ENCODE measurements around the gene OGFOD2. TPM values are rescaled to one million over a fixed set of nuclear protein-coding genes. Genes with fewer than 3 reads are reported as not detected.

Gene OGFOD2
- total RNA-seq = 10 to 100 TPM; 12.0 to 36.0 (median 18.4) TPM

GRCh38 chr12:122974892-122975789, at the start of gene OGFOD2:
OGFOD2 (plus strand) TSS chr12:122975244; CDS start chr12:122975252, 8 bp downstream.
- in situ Hi-C loops (cut with MboI; ENCODE audit: low pct_ligation_motif_present in 1 of 4, low pct_unique_long_range_greater_than_20kb in 1 of 4, low sequenced_read_pairs in 3 of 4) = loop anchor here in 3 of 4 donors (10.0 to 25.0 kb wide), 2 partner anchors 260 to 338 kb away; partner anchors contain the start of genes MPHOSPH9 (in 2 of the 3) and MTRFR (in 2 of the 3)
- TF ChIP-seq CTCF (IDR thresholded peaks at IDR 0.05) (peak in 1 of 5 experiments; percentile 25), POLR2A (IDR thresholded peaks at IDR 0.05) (peak; percentile 55), EP300 (IDR thresholded peaks at IDR 0.05; ENCODE audit: low read depth) (no peak), POLR2AphosphoS5 (IDR thresholded peaks at IDR 0.05) (peak; percentile 63 to 77 (median 70))
- H3K4me1 ChIP-seq = peaks cover 22 to 45% (median 35%) of the 10 kb centered on the region in 4 donors
- H3K27me3 ChIP-seq = no peaks in the 10 kb centered on the region
- intact Hi-C loops (cut with DNase I; ENCODE audit: low total_unique reads) = loop anchor here (10.0 kb wide), 1 partner anchor 260 kb away; the partner anchor contains the start of genes MPHOSPH9 and MTRFR
- DNase-seq = peak; percentile 93
- peak within 1 kb of the TSS; percentile 97 to 99 (median 98) for H3K27ac ChIP-seq
- H3K4me3 ChIP-seq = peak within 1 kb of the TSS; percentile 63 to 94 (median 86)
- H3K9me3 ChIP-seq = no peaks in the 10 kb centered on the region
- WGBS, 2 donors (ENCODE audit: low coverage in 1 of 2) = 1% methylated on average over 47 of the region's 66 CpGs; no CpG with 5 or more reads in 1 of the 2 donors
- H3K36me3 ChIP-seq = no peaks in the 10 kb centered on the region

GRCh38 chr12:122927756-122928403, 47.2 kb upstream of the OGFOD2 start:
- no peaks in the 10 kb centered on the region for H3K9me3 ChIP-seq
- H3K4me1 ChIP-seq = no peaks in the 10 kb centered on the region
- H3K27ac ChIP-seq = peak overlapping the region in 1 of 4 donors; percentile 70
- H3K36me3 ChIP-seq = no peaks in the 10 kb centered on the region
- H3K27me3 ChIP-seq = no peaks in the 10 kb centered on the region
- in situ Hi-C loops (cut with MboI; ENCODE audit: low pct_ligation_motif_present in 1 of 4, low pct_unique_long_range_greater_than_20kb in 1 of 4, low sequenced_read_pairs in 3 of 4) (no loop called here), intact Hi-C loops (cut with DNase I; ENCODE audit: low total_unique reads) (no loop called here)
- 88 to 100% methylated on average over 3 to 11 of the region's 11 CpGs for WGBS, 2 donors (ENCODE audit: low coverage in 1 of 2)
- no peak for DNase-seq
- no peak overlapping the region for H3K4me3 ChIP-seq
- TF ChIP-seq CTCF (IDR thresholded peaks at IDR 0.05) = no peak

GRCh38 chr12:122928404-122929147, 46.5 kb upstream of the OGFOD2 start:
- in situ Hi-C loops (cut with MboI; ENCODE audit: low pct_ligation_motif_present in 1 of 4, low pct_unique_long_range_greater_than_20kb in 1 of 4, low sequenced_read_pairs in 3 of 4) = no loop called here
- 92% methylated on average over 12 of the region's 12 CpGs; no CpG with 5 or more reads in 1 of the 2 donors for WGBS, 2 donors (ENCODE audit: low coverage in 1 of 2)

More at GRCh38 chr12:122928404-122929147, 46.5 kb upstream of the OGFOD2 start:
- intact Hi-C loops (cut with DNase I; ENCODE audit: low total_unique reads) = no loop called here
- no peaks in the 10 kb centered on the region for H3K4me1 ChIP-seq
- H3K9me3 ChIP-seq = no peaks in the 10 kb centered on the region
- H3K27me3 ChIP-seq = no peaks in the 10 kb centered on the region
- no peak for DNase-seq
- no peak overlapping the region for H3K4me3 ChIP-seq
- H3K36me3 ChIP-seq = no peaks in the 10 kb centered on the region
- no peak overlapping the region for H3K27ac ChIP-seq
- TF ChIP-seq EP300 (IDR thresholded peaks at IDR 0.05; ENCODE audit: low read depth) (no peak), POLR2A (IDR thresholded peaks at IDR 0.05) (no peak), POLR2AphosphoS5 (IDR thresholded peaks at IDR 0.05) (no peak), CTCF (IDR thresholded peaks at IDR 0.05) (no peak)
